Stimulated activated CD4-positive, alpha-beta T cell treated with anti-CD3 and anti-CD28 coated beads, Interleukin-1b, Interleukin-23, amount 100 ng/mL, for 48 hours (primary cell): ENCODE measurements around the gene SLC6A1.
"Not testable (repeated sequence)": the region's sequence is repeated elsewhere in the genome, so short reads cannot be mapped to it uniquely, and the experiment has no call there.

Experiments used
- DNase-seq: peaks from one replicate; pipeline ENCODE4 v3.0.0-alpha.2; 2020

The SLC6A1 gene

DNA sequence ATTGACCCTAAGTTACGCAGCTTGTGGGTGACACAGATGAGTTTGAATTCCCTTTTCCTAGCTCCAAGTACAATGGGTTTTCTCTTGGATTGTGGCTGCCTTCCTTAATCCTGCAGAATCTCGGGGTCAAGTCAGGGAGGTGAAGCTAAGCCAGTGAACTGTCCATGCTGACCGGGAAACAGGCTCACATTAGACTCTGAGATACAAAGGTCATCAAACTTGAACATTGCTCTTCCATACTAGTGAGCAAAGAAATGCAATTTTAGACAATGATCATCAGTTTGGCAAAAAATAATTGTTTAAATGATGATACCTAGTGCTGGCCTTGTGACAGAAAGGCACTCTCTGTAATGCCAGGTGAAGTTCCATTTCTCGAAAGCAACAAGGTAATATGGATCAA is 31.6 kb downstream of the SLC6A1 start:
- no peak for DNase-seq

DNA sequence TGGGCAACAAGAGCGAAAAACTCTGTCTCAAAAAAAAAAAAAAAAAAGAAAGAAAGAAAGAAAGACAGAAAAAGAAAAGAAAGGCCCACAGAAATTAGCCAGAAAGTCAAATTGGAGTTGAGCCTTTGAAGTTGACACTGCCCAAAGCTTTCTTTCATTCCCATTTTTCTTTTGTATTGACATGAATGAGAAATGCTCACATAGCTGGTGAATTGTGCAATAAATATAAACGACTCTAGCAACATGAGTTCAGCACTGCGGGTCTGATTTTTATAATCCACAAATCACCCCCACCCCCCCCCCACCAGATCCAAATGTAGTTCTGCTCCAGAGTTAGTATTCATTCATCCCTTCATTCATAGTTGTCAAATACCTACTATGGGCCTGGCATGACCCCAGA is 37.4 kb downstream of the SLC6A1 start:
- no peak for DNase-seq

DNA sequence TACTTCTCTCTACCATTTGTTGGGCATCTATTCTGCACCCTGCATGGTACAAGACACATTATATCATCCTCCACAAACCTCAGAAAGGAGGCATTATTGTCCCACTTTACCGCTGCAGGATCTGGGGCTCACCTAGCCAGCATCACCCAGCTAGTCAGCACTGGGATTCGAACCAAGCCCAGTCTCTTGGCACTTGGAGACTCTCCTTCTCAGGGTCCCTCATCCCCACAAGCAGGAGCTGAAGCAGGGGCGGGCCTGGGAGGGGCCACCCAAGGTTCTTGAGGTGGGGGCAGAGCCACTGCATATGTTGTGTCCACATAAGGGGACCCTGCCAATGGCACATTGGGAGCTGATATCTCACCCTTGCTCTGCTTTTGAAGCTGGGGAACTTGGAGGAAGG is 41.3 kb downstream of the SLC6A1 start:
- DNase-seq, result no peak

DNA sequence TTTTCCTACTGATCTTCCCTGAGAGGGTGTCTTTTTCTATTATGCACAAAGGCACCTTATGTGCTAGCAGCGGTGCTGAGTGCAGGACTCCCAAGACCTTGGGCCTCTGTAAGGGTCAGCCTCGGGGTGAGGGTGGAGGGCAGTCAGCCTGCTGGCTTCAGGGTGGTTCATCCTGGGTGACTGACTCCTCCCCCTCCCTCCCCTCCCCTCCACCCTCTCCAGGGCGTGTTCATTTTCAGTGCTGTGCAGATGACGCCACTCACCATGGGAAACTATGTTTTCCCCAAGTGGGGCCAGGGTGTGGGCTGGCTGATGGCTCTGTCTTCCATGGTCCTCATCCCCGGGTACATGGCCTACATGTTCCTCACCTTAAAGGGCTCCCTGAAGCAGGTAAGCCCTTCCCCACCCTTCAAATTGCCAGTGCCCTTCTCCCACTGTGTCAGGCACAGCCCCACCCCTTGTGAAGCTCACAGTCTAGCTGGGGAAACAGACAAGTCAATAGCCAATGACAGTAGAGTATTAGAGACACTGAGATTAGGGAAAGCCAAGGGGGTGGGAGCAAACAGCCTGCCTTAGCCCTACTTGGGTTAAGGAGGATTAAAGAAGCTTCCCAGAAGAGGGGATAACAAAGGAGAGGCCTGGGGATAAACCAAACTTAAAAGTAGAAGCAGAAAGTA is 41.9 kb downstream of the SLC6A1 start:
- no peak for DNase-seq

DNA sequence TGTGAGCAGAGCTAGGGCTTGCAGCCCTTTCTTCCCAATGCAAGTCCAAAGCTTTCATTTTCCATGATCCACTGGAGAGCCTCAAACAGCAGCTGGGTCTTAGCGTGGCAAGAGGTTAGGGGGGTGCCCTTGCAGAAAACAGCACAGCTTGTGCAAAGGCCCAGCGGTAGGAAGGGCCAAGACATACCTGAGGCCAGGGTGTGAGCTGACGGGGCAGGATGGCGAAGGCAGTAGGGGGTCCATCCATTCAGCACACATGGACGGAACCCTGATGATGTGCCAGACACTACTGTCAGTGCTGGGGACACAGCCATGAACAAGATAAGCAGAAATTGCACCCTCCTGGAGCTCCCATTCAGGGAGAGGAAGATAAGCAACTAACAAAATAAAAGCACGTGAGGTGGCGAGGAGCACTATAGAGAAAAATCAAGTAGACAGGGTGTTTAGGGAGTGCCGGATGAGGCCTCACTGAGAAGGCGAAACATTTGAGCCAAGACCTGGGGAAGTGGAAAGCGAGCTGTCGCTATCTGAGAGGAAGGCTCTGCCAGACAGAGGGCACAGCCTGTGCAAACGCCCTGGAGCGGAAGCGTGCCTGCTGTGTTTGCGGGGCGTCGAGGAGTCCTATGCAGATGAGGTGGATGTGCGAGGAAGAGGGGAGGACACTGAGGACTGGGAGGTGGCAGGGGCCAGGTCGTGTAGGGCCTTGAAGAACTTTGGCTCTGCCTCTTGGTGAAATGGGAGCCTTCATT is 43.4 kb downstream of the SLC6A1 start:
- no peak for DNase-seq

DNA sequence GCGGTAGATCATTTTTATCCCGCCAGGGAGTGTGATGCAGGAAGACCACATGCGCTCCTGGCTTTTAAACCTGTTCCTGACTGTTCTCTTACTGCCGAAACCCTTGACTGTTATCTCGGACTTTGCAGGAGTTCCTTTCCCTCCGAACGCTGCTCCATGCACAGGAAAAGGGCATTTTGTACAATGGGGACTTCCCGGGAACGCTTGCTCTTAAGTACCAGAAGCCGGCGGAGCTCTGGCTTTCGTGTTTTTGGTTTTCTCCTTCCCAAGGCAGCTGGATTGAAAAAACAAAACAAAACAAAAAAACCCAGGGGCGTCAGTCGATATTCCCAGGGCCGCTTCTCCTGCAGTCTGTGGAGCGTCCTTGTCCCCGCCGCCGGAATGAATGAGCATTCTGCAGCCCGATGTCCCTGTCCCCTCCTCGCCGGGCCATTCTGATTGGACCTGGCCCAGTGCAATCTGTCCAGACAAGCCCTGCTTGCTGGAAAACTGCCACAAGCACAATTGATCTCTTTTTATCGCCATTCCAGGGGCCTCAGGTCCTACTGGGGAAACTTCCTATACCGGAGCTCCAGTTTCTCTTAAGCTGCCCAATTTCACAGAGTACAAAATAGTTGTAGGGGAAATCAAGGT is 44.8 kb downstream of the SLC6A1 start:
- no peak for DNase-seq

DNA sequence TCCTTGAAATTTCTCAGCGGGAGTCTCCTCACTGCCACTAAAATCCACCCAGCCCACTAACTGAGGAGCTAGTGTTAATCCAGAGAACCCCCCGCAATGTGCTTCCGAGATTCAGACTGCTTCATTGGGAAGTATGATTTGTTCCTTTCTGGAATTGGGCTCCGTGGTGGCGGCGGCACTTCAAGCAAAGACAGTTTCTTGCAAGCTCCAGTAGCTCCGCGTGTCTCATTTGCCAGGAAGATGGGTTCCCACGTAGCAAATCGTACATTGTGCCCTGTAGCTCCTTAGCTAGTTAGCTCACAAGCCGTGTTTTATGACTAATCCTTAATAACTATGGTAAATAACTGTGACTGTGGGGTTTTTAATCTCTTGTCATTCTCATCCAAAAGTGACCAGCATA is 45.4 kb downstream of the SLC6A1 start:
- no peak for DNase-seq

DNA sequence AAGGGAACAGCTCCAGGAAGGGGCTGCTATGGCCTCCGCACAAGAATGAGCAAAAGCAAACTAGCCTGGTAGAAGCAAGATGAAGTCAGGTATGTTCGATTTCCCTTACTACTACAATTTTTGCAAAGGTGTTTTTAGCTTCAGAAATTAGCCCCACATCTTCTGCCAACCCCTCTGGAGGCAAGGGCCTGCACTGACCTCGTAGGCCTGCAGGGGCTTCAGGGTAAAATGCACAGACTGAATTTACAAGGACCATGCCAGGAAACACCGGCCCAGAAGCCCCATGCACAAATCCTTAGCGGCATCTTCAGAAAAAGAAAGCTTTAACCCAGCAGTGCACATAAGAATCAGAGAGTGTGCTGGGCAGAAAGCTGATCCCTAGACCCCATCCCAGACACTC is 53.0 kb downstream of the SLC6A1 start:
- DNase-seq, result no peak

DNA sequence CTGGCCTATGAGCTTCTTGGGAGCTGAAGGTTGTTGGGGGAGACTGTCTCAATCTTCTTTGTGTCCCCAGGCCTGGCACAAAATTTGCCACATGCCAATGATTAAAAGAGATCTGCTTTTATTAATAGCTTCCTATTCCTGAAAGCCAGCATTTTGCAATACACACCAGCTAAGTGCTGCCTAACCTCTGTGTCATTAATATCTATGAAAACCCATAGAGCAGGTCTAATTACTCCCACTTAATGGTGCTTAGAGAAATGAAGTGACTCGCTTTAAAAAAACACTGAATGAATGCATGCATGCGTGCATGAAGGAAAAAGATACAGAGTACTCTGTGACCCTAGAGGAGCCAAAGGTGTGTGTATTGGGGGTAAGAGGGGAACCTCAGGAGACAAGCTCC is 55.0 kb downstream of the SLC6A1 start:
- DNase-seq, result no peak

DNA sequence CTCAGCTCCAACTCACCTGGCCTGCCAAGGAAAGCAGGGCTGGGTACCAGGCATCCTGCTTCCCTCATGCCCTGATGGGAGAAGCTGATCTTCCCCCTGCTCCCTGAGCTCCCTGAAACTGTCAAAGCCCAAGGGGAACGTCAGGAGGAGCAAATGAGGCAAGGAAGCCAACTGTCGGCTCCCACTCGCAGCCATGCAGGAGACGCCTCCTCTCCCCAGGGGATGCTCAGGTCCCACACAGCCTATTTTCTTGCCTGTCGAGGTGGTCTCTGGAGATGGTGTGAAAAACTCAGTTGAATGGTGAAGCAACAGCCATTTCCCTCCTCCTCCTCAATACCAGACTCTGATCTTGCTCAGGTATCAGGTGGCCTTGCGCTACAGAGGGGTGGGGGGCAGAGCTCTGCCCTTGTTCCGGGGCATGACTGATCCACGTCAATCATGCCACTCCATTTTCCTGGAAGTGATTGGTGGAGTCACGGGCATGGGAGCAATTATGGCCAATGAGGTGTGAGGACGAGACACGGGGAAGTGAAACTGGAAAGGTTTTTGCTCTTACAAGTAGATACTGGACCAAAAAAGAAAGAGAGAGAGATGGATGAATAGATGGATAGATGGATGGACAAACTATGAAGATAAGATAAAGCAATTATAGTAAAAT is 58.2 kb downstream of the SLC6A1 start:
- DNase-seq, result no peak

DNA sequence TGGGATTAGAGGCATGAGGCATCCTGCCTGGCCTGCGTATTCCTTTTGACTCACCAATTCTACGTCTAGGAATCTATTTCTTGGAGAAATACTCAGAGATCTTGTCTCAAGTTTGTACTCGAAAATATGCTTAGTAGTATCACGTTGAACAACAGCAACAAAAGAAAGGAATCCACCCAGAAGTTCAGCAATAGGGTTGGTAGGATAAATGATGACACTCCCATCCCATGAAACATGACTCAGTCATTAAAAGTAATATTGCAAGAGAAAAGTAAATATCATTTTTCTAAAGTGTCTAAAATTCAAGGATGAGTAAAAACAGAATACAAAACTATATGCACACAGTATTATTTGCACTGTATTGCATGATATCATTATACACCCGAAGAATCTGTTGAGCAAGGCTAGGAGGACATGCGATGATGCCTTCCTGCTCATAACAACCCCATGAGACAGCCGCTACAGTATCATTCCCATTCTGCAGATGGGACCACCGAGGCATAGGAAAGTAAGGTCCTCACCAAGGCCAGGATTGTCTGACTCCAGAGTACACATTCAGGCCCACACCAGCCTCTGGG is 61.5 kb downstream of the SLC6A1 start:
- no peak for DNase-seq

DNA sequence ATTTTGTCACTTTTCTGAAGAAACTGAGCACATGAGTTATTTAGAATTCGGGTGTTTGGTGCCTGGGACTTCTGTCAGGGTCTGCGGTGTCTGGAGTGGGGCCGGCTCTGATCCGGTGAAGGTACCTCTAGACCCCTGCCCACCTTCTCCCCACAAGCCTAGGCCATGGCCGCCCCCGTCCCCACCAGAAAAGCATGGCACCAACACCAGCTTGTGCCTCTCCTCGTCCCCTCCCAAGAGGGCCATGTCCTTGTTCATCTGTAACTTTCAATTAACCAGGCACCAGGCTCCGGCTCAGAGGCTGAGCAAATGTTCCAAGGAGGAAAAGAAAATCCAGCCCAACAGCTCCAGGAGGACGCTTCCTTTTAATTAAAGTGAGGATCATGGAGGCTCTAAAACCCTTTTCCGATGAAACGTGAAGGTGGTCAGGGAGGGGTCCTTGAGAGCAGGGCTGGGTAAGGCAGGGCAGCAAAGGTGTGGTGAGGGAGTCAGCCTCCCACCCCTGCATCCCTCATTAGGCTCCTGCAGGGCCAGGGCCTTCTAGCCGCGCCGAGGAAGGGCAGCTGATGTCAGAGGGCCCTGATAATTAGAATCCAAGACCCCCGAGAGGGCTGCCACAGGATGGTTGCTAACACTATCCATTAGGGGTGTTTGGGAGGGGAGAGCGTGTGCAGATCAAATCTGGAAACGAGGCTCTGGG is 62.3 kb downstream of the SLC6A1 start:
- no peak for DNase-seq

DNA sequence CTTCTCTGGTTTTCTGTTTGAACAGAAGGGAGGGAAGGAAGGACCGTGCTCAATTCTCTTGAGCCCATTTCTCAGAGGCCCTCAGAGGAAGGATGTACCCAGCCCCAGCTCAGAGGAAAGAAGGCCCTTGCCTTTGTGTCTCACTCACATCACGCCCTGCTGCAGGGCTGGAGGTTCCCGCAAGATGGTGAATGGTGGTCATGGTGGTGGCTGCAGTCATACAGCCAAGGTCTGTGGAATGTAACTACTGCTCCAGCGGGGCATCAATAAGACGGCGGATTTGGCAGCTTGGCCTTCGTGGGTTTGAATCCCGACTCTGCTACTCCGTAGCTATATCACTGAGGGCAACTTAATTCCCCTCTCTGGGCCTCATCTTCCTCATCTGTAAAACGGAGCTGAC is 62.9 kb downstream of the SLC6A1 start:
- DNase-seq, result no peak

DNA sequence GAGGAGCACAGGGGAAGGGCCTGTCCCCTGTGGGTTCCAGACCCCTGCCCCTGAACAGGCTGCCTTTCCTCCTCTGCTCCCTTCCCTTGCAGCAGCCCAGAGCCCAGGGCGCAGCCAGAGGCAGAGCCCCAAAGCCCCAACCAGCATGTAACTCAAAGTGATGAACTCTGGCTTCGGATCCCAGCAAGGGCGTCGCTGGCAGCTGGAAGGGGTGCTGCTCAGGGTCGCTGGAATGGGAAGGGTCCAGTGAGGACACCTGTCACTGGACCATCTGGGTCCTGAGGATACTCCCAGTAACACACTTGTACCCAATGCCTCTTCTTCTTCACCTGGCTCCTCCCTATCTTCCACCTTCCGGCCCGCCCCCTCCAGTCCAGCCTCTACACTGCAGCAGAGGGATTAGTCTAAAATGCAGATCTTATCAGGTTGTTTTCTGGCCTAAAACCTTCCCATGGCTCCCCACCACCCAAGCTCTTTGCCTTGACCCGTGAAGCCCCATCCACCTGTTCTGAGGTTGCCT is 64.0 kb downstream of the SLC6A1 start:
- no peak for DNase-seq

DNA sequence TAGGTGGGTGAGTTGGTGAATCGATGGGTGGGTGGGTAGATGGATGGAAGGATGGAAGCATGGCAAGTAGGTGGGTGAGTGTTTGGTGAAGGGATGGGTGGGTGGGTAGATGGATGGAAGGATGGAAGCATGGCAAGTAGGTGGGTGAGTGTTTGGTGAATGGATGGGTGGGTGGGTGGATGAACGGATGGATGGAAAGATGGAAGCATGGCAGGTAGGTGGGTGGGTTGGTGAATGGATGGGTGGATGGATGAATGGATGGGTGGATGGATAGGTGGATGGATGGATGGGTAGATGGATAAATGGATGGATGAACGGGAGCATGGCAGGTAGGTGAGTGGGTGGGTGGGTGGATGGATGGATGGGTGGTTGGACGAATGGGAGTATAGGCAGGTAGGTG is 65.1 kb downstream of the SLC6A1 start:
- no peak for DNase-seq

DNA sequence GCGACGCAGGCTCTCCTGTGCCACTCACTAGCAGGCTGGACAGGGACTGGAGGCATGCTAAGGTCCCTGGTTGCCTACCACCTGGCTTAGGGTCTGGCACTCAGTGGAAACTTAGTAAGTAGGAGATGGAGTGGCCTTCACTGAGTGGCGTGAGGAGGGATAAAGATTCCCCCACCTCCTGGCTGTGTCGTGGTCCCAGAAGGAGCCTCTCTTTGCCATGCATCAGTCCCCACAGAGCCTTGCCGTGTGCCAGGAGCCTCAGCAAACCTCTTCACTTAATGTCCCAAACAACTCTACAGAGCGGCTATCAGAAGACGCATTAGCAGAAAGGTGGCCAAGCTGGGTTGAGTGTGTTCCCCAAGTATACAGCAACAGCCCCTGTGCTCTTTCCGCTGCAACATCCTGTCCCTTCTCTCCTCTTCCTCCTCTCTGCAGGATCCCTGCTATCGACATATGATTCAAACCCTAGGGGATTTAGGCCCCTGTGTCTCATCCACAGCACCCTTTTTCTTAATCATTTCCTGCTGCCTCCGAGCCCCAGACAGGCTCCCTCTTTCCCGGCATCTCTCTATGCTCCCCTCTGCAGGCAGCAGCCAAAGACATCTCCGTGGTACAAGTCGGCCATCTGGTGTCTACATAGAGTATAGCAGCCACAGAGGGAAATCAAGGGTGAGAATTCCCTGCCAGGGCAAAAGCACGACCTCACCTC is 66.7 kb downstream of the SLC6A1 start:
- peak; percentile 49 for DNase-seq

DNA sequence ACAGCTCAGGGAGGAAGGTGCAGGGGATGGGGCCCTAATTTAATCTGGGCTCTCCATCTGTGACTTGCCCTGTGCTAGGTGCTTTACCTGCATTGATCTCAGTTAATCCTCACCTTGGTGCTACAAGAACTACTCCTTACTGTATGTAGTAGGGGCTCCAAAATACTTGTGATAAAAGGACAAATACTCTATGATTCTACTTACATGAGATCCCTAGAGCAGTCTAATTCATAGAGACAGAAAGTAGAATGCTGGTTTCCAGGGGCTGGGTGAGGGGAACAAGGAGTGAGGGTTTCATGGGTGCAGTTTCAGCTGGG is 67.2 kb downstream of the SLC6A1 start:
- no peak for DNase-seq

DNA sequence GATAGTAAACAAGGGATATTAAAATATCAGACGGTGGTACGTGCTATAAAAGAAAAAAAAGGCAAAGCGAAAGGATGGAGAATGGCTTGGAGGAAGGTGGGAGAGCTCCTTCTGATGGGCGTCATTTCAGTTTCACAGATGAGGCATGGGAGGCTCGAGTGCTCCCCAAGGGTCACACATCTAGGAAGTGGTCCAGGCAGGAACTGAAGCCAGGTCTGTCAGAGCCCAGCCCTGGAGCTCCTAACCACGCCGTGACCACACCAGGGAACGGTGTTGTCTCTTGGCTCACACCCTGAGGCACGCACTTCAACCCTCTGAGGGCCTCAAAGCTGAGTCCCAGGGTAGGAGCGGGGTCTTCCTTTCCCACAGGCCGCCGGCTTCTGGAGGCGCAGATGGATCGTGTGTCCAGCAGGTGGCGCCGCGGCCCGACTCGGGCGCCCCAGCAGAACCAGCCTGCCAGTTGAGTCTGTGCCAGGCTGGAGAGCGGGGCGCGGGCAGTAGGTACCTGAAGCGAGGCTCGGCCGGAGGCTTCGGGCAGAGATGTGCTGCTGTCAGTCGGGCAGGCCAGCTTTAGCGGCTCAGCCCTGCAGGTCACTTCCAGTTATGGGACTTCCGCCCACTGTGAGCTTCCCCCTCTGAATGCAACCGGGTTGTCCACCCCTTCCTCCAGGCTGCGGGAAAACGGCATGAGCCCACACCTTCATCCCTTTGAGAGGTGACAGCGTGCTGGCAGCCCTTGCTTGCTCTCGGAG is 68.1 kb downstream of the SLC6A1 start:
- DNase-seq, result peak; percentile 50

DNA sequence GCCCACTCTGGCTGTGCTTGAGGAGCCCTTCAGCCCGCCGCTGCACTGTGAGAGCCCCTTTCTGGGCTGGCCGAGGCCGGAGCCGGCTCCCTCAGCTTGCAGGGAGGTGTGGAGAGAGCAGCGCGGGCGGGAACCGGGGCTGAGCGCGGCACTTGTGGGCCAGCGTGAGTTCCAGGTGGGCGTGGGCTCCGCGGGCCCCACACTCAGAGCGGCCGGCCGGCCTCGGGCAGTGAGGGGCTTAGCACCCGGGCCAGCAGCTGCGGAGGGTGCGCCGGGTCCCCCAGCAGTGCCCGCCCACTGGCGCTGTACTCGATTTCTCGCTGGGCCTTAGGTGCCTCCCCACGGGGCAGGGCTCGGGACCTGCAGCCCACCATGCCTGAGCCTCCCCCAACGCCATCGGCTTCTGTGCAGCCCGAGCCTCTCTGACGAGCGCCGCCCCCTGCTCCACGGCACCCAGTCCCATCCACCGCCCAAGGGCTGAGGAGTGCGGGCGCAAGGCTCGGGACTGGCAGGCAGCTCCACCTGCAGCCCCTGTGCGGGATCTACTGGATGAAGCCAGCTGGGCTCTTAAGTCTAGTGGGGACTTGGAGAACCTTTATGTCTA is 68.8 kb downstream of the SLC6A1 start:
- DNase-seq, result not testable (repeated sequence)

DNA sequence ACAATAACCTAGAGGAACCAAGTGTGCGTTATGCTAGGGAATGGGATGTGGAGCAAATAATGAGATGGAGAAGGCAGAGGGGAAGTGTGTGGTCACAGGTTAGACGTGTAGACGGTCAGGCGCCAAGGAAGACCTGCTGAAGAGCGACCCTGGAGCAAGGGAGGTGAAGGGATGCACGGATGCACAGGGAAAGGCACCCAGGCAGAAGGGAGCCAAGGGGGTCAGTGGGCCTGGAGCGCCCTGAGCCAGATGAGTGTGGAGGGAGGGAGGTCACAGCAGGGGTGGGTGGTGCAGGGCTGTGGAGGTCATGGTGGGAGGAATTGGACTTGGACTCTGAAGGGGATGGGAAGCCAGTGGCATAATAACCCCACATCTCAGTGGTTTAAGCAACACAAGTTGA is 70.2 kb downstream of the SLC6A1 start:
- no peak for DNase-seq
